GM12873 (cell line): ENCODE measurements around the gene SMNDC1.

Experiments used
- TF ChIP-seq, protein P1 (sequence below): IDR thresholded peaks from 2 replicates; pipeline ENCODE4 v1.5.1; 2012; ENCODE audit warnings: low read depth, mild to moderate bottlenecking, moderate library complexity, low read length, control low read depth; ENCODE audit not compliant: insufficient read depth; ENCODE audit errors: missing control alignments

Gene SMNDC1

DNA sequence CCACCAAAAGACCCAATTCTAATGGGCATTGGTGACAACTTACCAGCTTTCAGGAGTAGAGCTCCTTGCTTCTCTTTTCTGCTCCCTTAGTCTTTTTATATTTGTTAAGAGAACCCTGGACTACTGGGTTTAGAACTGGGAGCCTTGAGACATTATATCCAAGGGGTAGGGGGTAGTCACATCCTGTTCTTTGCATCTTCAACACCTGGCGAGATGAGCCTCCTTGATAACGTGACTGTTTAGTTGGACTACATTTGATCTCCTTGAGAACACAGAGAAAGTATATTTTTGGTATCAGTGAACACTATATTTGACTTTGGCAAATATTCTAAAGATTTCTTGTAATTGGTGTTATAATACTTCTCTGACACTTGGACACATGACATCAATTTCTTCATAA lies 9.0 kb upstream of the SMNDC1 start:
- TF ChIP-seq, protein P1, sequence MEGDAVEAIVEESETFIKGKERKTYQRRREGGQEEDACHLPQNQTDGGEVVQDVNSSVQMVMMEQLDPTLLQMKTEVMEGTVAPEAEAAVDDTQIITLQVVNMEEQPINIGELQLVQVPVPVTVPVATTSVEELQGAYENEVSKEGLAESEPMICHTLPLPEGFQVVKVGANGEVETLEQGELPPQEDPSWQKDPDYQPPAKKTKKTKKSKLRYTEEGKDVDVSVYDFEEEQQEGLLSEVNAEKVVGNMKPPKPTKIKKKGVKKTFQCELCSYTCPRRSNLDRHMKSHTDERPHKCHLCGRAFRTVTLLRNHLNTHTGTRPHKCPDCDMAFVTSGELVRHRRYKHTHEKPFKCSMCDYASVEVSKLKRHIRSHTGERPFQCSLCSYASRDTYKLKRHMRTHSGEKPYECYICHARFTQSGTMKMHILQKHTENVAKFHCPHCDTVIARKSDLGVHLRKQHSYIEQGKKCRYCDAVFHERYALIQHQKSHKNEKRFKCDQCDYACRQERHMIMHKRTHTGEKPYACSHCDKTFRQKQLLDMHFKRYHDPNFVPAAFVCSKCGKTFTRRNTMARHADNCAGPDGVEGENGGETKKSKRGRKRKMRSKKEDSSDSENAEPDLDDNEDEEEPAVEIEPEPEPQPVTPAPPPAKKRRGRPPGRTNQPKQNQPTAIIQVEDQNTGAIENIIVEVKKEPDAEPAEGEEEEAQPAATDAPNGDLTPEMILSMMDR = no peak

DNA sequence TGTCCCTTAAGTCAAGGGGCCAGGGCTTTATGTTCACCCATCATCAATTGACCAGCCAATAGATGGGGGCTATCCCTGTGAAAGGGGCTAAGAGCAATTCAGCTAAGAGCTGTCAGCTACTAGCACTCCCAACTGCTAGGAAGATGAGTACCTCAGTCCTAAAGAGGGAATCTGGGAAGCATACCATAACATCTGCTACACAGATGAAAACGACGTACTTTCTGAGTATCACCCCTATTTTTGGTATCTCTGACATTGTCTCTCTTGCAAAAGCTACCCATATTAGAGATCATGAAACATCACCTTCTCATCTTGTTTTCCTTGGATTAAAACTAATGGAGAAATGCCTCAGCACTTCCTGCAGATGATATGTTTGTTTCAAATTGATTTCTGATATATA lies 7.5 kb upstream of the SMNDC1 start:
- TF ChIP-seq, protein P1 = no peak

DNA sequence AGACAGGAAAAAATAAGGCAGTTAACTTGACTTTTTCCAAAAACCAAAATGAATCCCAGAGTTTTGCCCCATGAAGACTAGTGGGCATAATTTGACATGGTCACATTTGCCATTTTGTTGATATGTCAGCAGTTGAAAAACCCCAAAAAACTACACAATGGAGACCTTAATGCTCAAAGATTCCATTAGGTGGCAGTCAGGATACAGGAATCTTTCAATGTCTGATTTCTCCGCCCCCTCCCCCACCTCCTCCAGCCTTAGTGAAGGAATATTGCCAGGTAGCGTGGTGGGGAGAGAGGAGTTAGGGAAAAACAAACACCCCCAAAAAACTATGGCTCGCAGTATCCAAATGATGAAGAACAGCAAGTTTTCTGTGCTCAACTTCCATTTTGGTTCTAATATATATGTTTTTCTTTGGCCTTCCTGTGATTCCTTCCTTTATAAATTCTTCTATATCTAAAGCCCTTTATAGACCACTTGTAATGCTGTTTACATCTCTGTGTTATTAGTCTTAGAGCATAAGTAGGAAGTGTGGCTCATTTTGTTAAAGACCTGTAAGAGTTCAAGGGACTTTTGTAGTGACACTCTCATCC lies 6.7 kb upstream of the SMNDC1 start:
- TF ChIP-seq, protein P1 = peak; percentile 67

DNA sequence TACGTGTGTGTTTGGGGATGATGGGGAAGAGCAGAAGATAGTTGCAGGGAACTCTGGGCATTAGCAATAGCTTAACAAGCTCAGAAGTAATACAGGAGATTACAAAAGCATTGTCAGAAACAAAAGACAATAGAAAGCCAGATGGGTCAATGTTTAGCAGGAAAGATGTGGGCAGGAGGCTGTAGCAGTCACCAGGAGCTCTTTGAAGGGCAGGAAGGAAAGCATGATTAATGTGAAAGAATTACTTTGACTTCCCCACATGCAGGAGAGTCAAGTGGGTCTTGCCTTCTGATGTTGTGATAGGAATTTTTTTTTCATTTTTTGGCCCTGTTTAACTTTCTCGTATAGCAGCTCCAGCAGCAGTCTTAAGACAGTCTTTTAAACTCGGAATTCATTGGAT lies 6.0 kb upstream of the SMNDC1 start:
- TF ChIP-seq, protein P1 = no peak

DNA sequence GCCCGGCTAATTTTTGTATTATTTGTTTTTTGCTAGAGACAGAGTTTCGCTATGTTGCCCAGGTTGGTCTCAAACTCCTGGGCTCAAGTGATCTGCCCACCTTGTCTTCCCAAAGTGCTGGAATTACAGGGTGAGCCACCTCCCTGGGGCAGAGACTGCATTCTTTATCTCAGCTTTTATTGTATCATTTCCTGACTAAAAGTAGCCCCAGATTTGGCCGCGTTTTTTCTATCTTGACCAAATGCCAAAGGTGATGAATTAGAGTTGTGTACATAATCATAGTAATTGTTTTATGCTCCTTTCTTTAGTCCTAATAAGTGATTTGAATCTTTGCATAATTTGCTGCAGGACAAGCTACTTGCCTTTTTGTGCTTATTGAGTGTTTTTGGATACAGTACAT lies 3.1 kb upstream of the SMNDC1 start:
- TF ChIP-seq, protein P1 = no peak

DNA sequence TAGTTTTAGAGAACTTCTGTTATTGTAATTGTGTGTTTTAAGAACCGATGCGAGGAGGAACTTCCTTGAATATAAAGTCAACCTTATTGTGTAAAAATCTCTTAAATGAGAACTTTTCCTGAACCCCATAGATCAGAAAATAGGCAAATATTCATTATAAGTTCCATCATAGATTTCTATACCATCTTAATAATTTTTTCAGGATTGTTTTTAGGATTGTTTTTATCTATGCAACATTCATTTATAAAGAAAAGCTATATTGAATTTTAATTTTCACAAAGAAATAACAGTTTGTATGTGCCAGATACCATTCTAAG lies 1.7 kb upstream of the SMNDC1 start:
- TF ChIP-seq, protein P1 = no peak

DNA sequence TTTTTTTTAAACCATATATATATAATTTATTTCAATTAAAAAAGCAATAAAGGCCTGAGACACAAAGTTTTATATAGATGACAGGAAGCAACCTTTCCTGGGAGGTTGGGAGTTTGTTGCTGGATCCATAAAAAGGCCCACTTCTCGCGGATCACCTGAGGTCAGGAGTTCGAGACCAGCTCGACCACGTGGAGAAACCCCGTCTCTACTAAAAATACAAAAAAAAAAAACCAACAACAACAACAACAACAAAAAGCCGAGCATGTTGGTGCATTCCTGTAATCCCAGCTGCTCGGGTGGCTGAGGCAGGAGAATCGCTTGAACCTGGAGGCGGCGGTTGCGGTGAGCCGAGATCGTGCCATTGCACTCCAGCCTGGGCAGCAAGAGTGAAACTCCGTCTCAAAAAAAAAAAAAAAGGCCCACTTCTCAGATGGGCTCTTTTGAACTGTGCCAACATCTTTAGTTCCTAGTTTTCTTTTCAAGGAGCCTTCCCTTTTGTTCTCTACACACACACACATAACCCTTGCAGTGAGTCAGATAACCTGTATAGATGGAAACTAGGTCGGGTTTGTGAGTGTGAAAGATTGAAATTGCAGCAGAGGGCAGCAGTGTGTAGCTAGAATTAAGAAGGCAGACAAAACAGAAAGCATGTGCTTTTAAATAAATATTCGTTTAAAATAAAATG lies 1.2 kb upstream of the SMNDC1 start:
- TF ChIP-seq, protein P1 = peak; percentile 62

DNA sequence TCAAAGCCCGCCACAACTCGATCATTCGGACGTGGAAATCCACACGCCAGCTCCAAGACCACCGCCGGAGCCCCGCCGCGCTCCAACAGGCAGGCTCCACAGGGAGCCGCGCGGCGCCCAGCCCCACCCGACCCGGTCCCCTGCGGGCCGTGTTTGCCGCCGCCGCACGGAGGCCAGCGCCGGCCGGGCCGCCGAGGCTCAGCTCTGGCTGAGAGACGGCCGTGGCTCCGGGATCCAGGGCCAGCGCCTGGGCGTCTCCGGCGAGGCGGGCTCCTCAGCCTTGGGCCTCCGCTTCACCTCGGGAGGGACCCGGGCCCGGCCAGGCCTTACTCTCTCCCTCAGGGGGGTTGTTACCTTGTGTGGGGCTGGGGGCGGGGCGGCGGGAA lies 333 bp downstream of the SMNDC1 start:
- TF ChIP-seq, protein P1 = no peak
